Lower leg skin (tissue), 4 donors: ENCODE results near the gene PRTN3. TPM values are rescaled to one million over a fixed set of nuclear protein-coding genes. Genes with fewer than 3 reads are reported as not detected.

Source experiments
- DNase-seq, 2 donors: peaks; one replicate each; pipeline ENCODE4 v3.0.0-alpha.2; 2019; ENCODE audit warnings: low spot score in 2 of 2
- H3K4me3 ChIP-seq: fragments of 200-600 bp; sonication (generic); 2 replicates; pipeline ENCODE4 v1.5.1; 2017; ENCODE audit warnings: mild to moderate bottlenecking, low read depth; ENCODE audit not compliant: poor library complexity, severe bottlenecking
- CTCF ChIP-seq, 3 donors: fragments of 450-650 bp; IDR thresholded peaks; one replicate each; pipeline ENCODE4 v1.5.1; 2016; ENCODE audit warnings: antibody characterized with exemption in 3 of 3, mild to moderate bottlenecking in 3 of 3, moderate library complexity in 2 of 3
- POLR2A ChIP-seq, 2 donors: fragments of 450-650 bp; IDR thresholded peaks; one replicate each; pipeline ENCODE4 v1.6.1; 2016 to 2017; ENCODE audit warnings: antibody characterized with exemption in 2 of 2, mild to moderate bottlenecking in 1 of 2, moderate library complexity in 1 of 2
- WGBS, 2 donors: methylation state at CpG; one replicate each; pipeline ENCODE4 v1.1.5; 2018; 5-methylcytosine and 5-hydroxymethylcytosine counted together
- intact Hi-C: fragments of 100-400 bp; cut with DNase I; formaldehyde crosslinking; loops from one replicate; pipeline ENCODE4 v1.15.0; 2023; ENCODE audit warnings: low total_unique reads
- total RNA-seq, 4 donors: library from RNA; depleted of rRNA; stranded (reverse); fragments of >200 nt; gene quantifications; one replicate each; pipeline ENCODE4 v1.1.0, GENCODE V29; 2016

The PRTN3 gene
- total RNA-seq, 4 donors from 2014 or later = 0.86 TPM; not detected in 3

- H3K4me3 ChIP-seq = no peak overlapping the region
- intact Hi-C loops = no loop called here
- WGBS, 2 donors = 93 to 95% methylated on average over 47 to 92 of the region's 93 CpGs
- no peak for DNase-seq
- TF ChIP-seq POLR2A (IDR thresholded peaks at IDR 0.05) (no peak), CTCF (IDR thresholded peaks at IDR 0.05) (no peak)
Measured at GRCh38 chr19:805600-806550, 34.9 kb upstream of the PRTN3 start.

DNA sequence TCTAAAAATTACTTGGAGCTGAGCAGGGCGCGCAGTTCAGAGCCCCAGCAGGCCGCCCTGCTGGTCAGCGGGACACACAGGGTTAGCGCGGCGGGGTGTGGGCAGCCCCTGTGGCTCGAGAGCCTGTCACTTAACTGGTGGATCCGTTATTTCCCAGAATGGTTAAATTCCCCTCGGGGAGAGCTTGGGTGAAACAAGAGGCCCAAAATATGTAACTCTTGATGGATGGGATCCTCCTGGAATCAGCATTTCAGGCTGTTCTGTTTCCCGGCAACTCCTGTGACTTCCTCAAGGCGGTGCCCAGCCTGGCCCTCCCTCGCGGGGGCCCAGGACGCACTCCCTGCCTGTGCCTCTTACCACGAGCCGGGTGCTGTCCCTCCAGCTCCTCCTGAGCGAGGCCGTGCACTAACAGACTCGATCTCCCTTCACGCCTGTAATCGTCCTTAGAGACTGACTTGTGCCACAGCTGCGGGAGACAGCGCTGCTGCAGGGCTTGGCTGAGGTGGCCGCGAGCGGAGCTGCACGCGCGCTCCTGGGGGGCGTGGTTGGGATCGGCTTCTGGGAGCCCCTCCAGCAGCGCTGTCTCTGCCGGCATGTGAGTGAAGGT, 33.9 kb upstream of the PRTN3 start:
- no peak overlapping the region for H3K4me3 ChIP-seq

GRCh38 chr19:807627-808422, 33.0 kb upstream of the PRTN3 start:
- 85 to 92% methylated on average over 38 to 44 of the region's 44 CpGs for WGBS, 2 donors
- intact Hi-C loops = no loop called here
- DNase-seq = no peak
- H3K4me3 ChIP-seq = no peak overlapping the region
- TF ChIP-seq POLR2A (IDR thresholded peaks at IDR 0.05) (no peak), CTCF (IDR thresholded peaks at IDR 0.05) (no peak)

More for the DNA sequence above, 33.9 kb upstream of the PRTN3 start:
- TF ChIP-seq CTCF (IDR thresholded peaks at IDR 0.05) = no peak
- TF ChIP-seq POLR2A (IDR thresholded peaks at IDR 0.05) = no peak
- WGBS, 2 donors = 70 to 72% methylated on average over 34 of the region's 34 CpGs
- intact Hi-C loops = no loop called here
- DNase-seq = no peak

- H3K4me3 ChIP-seq = no peak overlapping the region
- TF ChIP-seq CTCF (IDR thresholded peaks at IDR 0.05) (no peak), POLR2A (IDR thresholded peaks at IDR 0.05) (no peak)
- intact Hi-C loops = no loop called here
- no peak for DNase-seq
- WGBS, 2 donors = 94% methylated on average over 23 to 26 of the region's 26 CpGs
Measured at GRCh38 chr19:808423-808775, 32.4 kb upstream of the PRTN3 start.

DNA sequence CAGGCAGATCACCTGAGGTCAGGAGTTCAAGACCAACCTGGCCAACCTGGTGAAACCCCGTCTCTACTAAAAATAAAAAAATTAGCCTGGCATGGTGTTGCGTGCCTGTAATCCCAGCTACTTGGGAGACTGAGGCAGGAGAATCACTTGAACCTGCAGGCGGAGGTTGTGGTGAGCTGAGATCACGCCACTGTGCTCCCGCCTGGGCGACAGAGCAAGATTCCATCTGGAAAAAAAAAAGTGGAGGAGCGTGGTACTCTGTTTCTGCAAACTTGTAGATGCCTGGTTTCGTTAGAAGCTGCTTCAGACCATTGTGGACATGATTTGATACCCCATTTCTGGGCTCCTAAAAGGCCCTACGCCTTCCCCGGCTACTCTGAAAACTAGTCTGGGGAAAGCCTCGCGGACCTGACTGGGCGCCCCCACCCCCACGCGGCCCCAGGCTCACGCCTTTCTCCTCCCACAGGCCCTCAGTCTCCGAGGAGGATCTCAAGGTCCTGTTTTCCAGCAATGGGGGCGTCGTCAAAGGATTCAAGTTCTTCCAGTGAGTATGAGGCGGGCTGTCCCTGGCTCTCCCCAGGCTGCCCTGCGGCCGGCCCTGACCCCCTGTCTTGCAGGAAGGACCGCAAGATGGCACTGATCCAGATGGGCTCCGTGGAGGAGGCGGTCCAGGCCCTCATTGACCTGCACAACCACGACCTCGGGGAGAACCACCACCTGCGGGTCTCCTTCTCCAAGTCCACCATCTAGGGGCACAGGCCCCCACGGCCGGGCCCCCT, 30.5 kb upstream of the PRTN3 start:
- DNase-seq = no peak
- WGBS, 2 donors = 81 to 87% methylated on average over 28 of the region's 30 CpGs
- no peak overlapping the region for H3K4me3 ChIP-seq
- TF ChIP-seq CTCF (IDR thresholded peaks at IDR 0.05) = no peak
- TF ChIP-seq POLR2A (IDR thresholded peaks at IDR 0.05) = no peak
- intact Hi-C loops = no loop called here
